ENCODE measurements around the gene CBX7.
"Not testable (repeated sequence)": the region's sequence is repeated elsewhere in the genome, so short reads cannot be mapped to it uniquely, and the experiment has no call there.

Gene CBX7

GRCh38 chr22:39173787-39174497, 21.5 kb upstream of the CBX7 start:
- peak; percentile 58 for DNase-seq

- DNase-seq: peak; percentile 17
These were observed 20.7 kb upstream of the CBX7 start for GRCh38 chr22:39173050-39173706.

- peak; percentile 18 for DNase-seq
These were observed 20.0 kb upstream of the CBX7 start for GRCh38 chr22:39172265-39173049.

- DNase-seq: no peak
These were observed 19.3 kb upstream of the CBX7 start for GRCh38 chr22:39171623-39172264.

GRCh38 chr22:39170825-39171622, 18.5 kb upstream of the CBX7 start:
- DNase-seq: peak; percentile 93

- no peak for DNase-seq
These were observed 17.5 kb upstream of the CBX7 start for GRCh38 chr22:39169797-39170466.

- DNase-seq: no peak
These were observed 14.1 kb upstream of the CBX7 start for GRCh38 chr22:39166547-39166946.

- not testable (repeated sequence) for DNase-seq
These were observed 3.6 kb upstream of the CBX7 start for GRCh38 chr22:39156093-39156492.

GRCh38 chr22:39155421-39155820, 2.9 kb upstream of the CBX7 start:
- no peak for DNase-seq

GRCh38 chr22:39153220-39153717, 789 bp upstream of the CBX7 start:
- no peak for DNase-seq

- DNase-seq: no peak
These were observed 413 bp downstream of the CBX7 start for GRCh38 chr22:39152024-39152510.

- no peak for DNase-seq
These were observed 1.0 kb downstream of the CBX7 start for GRCh38 chr22:39151329-39151975.

- no peak for DNase-seq
These were observed 1.6 kb downstream of the CBX7 start for GRCh38 chr22:39150848-39151215.

- no peak for DNase-seq
These were observed 2.3 kb downstream of the CBX7 start for GRCh38 chr22:39149915-39150847.

GRCh38 chr22:39148727-39149535, 3.5 kb downstream of the CBX7 start:
- peak; percentile 79 for DNase-seq

- no peak for DNase-seq
These were observed 4.3 kb downstream of the CBX7 start for GRCh38 chr22:39148026-39148726.

- no peak for DNase-seq
These were observed 5.0 kb downstream of the CBX7 start for GRCh38 chr22:39147335-39148025.
